HG03097 (cell line): Measurements from ENCODE around the gene RCAN2.
A peak's percentile ranks its signal among the peaks of the same experiment; 100 is the strongest.

Experiments
- ATAC-seq: cut with Tn5 transposase; IDR thresholded peaks from one replicate; pipeline ENCODE4 v1.9.1; 2021; ENCODE audit not compliant: unreplicated experiment, low FRiP score

Gene RCAN2

GRCh38 chr6:46186583-46186982 is 304.7 kb downstream of the RCAN2 start:
- no peak for ATAC-seq

GRCh38 chr6:46184114-46184513 is 307.1 kb downstream of the RCAN2 start:
- ATAC-seq, result no peak

GRCh38 chr6:46175976-46176375 is 315.3 kb downstream of the RCAN2 start:
- no peak for ATAC-seq

DNA sequence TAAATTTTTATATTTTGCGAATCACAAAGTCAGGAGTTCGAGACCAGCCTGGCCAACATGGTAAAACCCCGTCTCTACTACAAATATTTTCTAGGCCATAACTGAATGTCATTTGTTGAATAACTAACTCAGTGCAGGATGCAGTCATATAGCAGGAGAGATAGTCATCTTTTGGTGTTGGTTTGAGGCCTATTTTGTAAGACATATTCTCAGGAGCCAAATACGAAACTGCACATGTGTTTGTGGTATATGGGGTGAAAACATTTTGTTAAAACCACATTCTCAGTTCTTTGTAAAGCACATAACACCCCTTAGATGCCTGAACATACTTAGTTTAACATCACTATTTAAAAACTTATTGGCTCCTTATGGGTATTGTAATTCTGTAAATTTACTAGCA is 315.8 kb downstream of the RCAN2 start:
- peak; percentile 91 for ATAC-seq

- ATAC-seq, result no peak
These were observed 316.3 kb downstream of the RCAN2 start for GRCh38 chr6:46174904-46175303.

GRCh38 chr6:46172176-46172575 is 319.1 kb downstream of the RCAN2 start:
- ATAC-seq, result no peak
